Dermis microvascular lymphatic vessel endothelial cell (primary cell): ENCODE results near the gene CHRNE. TPM values are rescaled to one million over a fixed set of nuclear protein-coding genes. Genes with fewer than 3 reads are reported as not detected.

Source experiments
- DNase-seq, 2 donors: peaks; one replicate each; pipeline versions ENCODE4 v3.0.0 to v3.0.0-alpha.2; 2010; ENCODE audit warnings: low read depth in 2 of 2
- total RNA-seq: library from RNA; depleted of rRNA; stranded (reverse); fragments of >200 nt; gene quantifications from 2 replicates; pipeline ENCODE4 v1.2.1, GENCODE V29; 2014

The CHRNE gene
- total RNA-seq, 1 donor from 2014 or later, result 0.90 TPM

- peak in 1 of 2 donors; percentile 13 for DNase-seq
These were observed 46.0 kb downstream of the CHRNE start for GRCh38 chr17:4856937-4857314.

- no peak for DNase-seq
These were observed 46.5 kb downstream of the CHRNE start for GRCh38 chr17:4856271-4856936.

- peak in 1 of 2 donors; percentile 60 for DNase-seq
These were observed 48.7 kb downstream of the CHRNE start for GRCh38 chr17:4854111-4854681.

- DNase-seq, result no peak
These were observed 49.7 kb downstream of the CHRNE start for GRCh38 chr17:4853208-4853671.

- peak; percentile 55 to 75 for DNase-seq
These were observed 50.2 kb downstream of the CHRNE start for GRCh38 chr17:4852567-4853207.

GRCh38 chr17:4851084-4851483 is 51.8 kb downstream of the CHRNE start:
- DNase-seq, result no peak

GRCh38 chr17:4850246-4850645 is 52.7 kb downstream of the CHRNE start:
- peak in 1 of 2 donors; percentile 14 for DNase-seq

- no peak for DNase-seq
These were observed 53.8 kb downstream of the CHRNE start for GRCh38 chr17:4849011-4849536.

Other genes with a start within 250 kb of the CHRNE start
- gene PELP1, start 199.0 kb downstream of the CHRNE start, total RNA-seq, result 10.0 and 13.7 TPM in 2 replicates
- gene ARRB2, start 192.5 kb downstream of the CHRNE start, total RNA-seq, result 8.2 and 8.5 TPM in 2 replicates
- 7.8 and 13.7 TPM in 2 replicates for gene MED11, start 171.7 kb downstream of the CHRNE start, total RNA-seq
- gene ZMYND15, start 163.3 kb downstream of the CHRNE start, total RNA-seq, result 0.13 TPM in 1 of 2 replicates, not detected in the other
- gene CXCL16, start 163.2 kb downstream of the CHRNE start, total RNA-seq, result 1.2 and 2.4 TPM in 2 replicates
- not detected in 2 replicates for gene TM4SF5, start 131.2 kb downstream of the CHRNE start, total RNA-seq
- gene VMO1, start 116.7 kb downstream of the CHRNE start, total RNA-seq, result 0.38 and 0.39 TPM in 2 replicates
- not detected in 2 replicates for gene GLTPD2, start 114.1 kb downstream of the CHRNE start, total RNA-seq
- 167 and 224 TPM in 2 replicates for gene PSMB6, start 106.9 kb downstream of the CHRNE start, total RNA-seq
- gene PLD2, start 95.9 kb downstream of the CHRNE start, total RNA-seq, result 22.6 and 35.4 TPM in 2 replicates
- 20.5 and 32.9 TPM in 2 replicates for gene MINK1, start 69.8 kb downstream of the CHRNE start, total RNA-seq
- gene C17orf107, start 3.6 kb downstream of the CHRNE start, total RNA-seq, result 0.39 and 0.76 TPM in 2 replicates
- not detected in 2 replicates for gene GP1BA, start 29.2 kb upstream of the CHRNE start, total RNA-seq
- gene SLC25A11, start 36.9 kb upstream of the CHRNE start, total RNA-seq, result 47.4 and 62.8 TPM in 2 replicates
- 12.5 and 15.8 TPM in 2 replicates for gene RNF167, start 37.2 kb upstream of the CHRNE start, total RNA-seq
- gene PFN1, start 45.4 kb upstream of the CHRNE start, total RNA-seq, result 450 and 458 TPM in 2 replicates
- 1.5 and 2.7 TPM in 2 replicates for gene ENO3, start 48.0 kb upstream of the CHRNE start, total RNA-seq
- 45.4 and 49.7 TPM in 2 replicates for gene SPAG7, start 64.7 kb upstream of the CHRNE start, total RNA-seq
- 2.3 and 7.5 TPM in 2 replicates for gene CAMTA2, start 84.6 kb upstream of the CHRNE start, total RNA-seq
- gene INCA1, start 94.4 kb upstream of the CHRNE start, total RNA-seq, result 0.38 and 0.39 TPM in 2 replicates
- 63.5 and 82.7 TPM in 2 replicates for gene KIF1C, start 94.9 kb upstream of the CHRNE start, total RNA-seq
- 0.25 and 0.26 TPM in 2 replicates for gene SLC52A1, start 132.3 kb upstream of the CHRNE start, total RNA-seq
- gene ZFP3, start 175.4 kb upstream of the CHRNE start, total RNA-seq, result 0.77 and 1.3 TPM in 2 replicates
- gene ZNF232, start 208.8 kb upstream of the CHRNE start, total RNA-seq, result 4.0 and 4.9 TPM in 2 replicates
- not detected in 2 replicates for gene USP6, start 212.9 kb upstream of the CHRNE start, total RNA-seq